GM08714 (cell line): ENCODE data around the gene NMNAT2.

Source experiments
- H3K4me3 ChIP-seq: fragments of 200-500 bp; sonication (Bioruptor generic); 2 replicates; pipeline ENCODE4 v1.5.1; 2014; ENCODE audit warnings: mild to moderate bottlenecking, low read length, inconsistent platforms
- ZNF274 ChIP-seq: IDR thresholded peaks from 2 replicates; pipeline ENCODE4 v1.6.1; 2012; ENCODE audit warnings: mild to moderate bottlenecking, low read depth, low read length

NMNAT2 gene

GRCh38 chr1:183301239-183301638 is 116.9 kb downstream of the NMNAT2 start:
- no peak overlapping the region for H3K4me3 ChIP-seq
- no peak for TF ChIP-seq ZNF274

DNA sequence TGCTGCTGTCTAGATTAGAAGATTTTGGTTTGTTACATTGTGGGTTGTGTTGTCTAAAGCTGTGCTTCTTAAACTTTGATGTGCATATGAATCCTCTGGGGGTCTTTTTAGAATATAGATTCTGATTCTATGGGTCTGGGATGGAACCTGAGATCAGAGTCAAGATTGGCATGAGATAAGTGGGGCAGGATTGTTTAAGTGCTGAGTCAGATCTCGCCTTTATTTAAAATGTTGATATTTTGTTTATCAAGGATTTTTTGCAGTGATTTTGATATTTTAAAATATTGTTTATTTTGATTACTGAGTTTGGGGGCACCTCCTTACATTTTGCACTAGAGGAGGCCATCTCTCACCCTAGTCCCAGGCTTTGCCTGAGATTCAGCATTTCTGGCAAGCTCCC is 117.4 kb downstream of the NMNAT2 start:
- no peak for TF ChIP-seq ZNF274
- no peak overlapping the region for H3K4me3 ChIP-seq

DNA sequence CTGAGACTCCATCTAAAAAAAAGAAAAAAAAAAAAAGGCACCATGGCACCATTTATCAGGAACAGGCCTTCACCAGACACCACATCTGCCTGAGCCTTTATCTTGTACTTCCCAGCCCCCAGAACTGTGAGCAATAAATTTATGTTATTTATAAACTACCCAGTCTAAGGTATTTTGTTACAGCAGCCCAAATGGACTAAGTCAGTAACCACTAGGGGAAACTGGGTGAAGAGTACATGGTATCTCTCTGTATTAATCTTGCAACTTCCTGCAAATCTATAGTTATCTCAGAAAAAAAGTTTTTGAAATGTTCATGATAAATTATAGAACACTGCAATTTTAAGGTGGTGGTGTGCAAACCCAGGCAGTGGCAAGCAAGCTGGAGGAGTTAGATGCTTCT is 117.8 kb downstream of the NMNAT2 start:
- TF ChIP-seq ZNF274: no peak
- H3K4me3 ChIP-seq: no peak overlapping the region

DNA sequence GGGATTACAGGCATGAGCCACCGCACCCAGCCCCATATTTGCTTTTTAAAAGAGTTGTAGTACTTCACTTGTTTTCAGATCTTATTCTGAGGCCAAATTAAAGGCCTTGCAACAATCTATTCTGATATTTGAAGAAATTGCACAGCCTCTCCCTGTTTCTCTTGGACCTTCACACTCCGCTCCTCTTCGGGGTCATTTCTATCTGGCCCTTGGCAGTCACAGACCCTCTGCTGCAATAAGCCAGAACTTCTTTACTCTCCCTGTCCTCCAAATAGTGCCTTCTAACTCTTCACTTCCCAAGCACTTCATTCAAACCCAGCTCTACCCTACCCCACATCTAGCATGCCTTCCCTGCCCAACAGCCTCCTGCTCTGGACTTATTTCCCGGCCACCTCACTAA is 121.4 kb downstream of the NMNAT2 start:
- no peak overlapping the region for H3K4me3 ChIP-seq
- TF ChIP-seq ZNF274: no peak

DNA sequence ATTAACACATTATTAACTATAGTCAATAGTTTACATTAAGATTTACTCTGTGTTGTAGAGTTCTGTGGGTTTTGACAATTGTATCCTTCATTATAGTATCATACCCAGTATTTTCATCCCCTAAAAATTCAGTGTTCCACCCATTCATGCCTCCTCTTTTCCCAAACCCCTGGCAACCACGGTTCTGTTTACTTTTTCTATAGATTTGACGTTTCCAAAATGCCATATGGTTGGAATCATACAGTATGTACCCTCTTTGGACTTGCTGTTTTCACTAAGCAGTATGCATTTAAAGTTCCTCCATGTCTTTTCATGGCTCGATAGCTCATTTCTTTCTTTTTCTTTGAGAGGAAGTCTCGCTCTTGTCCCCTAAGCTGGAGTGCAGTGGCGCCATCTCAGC is 122.7 kb downstream of the NMNAT2 start:
- no peak for TF ChIP-seq ZNF274
- no peak overlapping the region for H3K4me3 ChIP-seq

DNA sequence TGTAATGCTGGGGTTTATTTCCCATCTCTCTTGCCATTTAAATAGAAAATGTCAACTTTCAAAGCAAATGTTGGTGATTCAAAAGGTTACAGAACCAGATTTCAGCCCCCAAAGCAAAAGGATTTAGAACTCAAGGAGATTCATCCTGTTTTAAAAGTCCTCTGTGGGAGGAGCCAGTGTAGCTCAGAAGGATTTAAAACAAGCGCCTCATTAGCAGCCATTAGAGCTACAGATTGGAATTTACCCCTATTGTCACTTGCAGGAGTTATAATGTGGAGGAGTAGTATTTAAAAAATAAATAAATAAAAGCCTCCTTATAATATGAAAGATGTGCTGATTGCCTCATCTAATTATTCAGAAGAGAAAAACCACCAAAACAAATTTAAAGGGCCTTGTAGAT is 124.3 kb downstream of the NMNAT2 start:
- no peak for TF ChIP-seq ZNF274
- no peak overlapping the region for H3K4me3 ChIP-seq

DNA sequence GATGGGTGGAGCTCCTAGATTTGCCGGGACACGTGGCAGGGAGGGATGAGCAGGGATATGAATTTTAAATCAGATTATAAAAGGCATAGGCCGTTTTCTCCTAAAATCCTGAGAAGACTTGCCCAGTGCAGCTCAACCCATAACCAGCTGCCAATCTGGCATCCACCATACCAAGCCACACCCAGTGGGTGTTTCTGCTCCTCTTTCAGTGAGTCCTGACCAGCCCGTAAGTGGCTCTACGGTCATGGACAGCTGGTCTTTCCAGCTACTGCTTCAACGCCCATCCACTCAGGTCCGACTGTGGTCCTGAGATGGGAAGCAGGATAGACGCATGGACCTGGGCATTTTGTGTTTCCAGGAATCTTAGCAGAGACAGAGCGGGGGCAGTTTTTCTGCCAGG is 124.9 kb downstream of the NMNAT2 start:
- TF ChIP-seq ZNF274: no peak

GRCh38 chr1:183291802-183292514 is 126.2 kb downstream of the NMNAT2 start:
- no peak overlapping the region for H3K4me3 ChIP-seq
- no peak for TF ChIP-seq ZNF274

More for the DNA sequence above, 124.9 kb downstream of the NMNAT2 start:
- no peak overlapping the region for H3K4me3 ChIP-seq

- TF ChIP-seq ZNF274: no peak
- no peak overlapping the region for H3K4me3 ChIP-seq
Measured at GRCh38 chr1:183291216-183291762, 126.9 kb downstream of the NMNAT2 start.

DNA sequence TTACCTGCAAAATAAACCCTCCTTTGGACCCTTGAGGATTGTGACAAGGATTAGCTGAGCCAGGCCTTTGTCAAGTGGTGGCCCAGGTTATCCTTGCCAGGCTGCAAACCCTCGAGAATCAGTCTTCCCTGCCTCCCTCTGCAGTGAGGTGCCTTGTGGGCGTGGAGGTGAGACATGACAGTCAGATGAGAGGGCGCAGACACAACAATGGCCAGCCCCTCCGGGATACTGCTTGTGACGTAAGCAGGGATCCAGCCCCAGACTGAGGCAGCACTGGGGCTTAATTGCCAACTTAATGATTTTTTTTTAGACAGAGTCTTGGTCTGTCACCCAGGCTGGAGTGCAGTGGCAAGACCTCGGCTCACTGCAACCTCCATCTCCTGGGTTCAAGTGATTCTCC is 127.6 kb downstream of the NMNAT2 start:
- TF ChIP-seq ZNF274: no peak
- no peak overlapping the region for H3K4me3 ChIP-seq

GRCh38 chr1:183289051-183289496 is 129.1 kb downstream of the NMNAT2 start:
- H3K4me3 ChIP-seq: no peak overlapping the region
- TF ChIP-seq ZNF274: no peak

DNA sequence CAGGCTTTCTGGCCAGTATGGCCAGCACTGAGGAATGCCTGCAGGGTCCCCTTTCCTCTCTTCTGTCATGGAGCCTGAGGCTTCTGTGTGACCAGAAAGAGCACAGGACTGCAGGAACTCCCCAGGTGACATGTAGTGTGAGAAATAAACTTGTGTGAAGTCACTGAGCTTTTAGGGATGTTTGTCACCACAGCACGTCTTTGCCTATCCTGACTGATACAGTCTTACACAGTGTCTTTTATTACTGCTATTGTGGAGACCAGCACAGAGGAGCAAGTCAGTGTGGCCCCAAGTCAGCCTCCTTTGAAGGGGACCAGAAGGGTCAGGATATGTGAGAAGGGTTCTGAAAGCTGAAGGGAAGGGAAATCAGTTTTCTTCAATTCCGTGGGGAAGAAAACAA is 129.6 kb downstream of the NMNAT2 start:
- no peak for TF ChIP-seq ZNF274

DNA sequence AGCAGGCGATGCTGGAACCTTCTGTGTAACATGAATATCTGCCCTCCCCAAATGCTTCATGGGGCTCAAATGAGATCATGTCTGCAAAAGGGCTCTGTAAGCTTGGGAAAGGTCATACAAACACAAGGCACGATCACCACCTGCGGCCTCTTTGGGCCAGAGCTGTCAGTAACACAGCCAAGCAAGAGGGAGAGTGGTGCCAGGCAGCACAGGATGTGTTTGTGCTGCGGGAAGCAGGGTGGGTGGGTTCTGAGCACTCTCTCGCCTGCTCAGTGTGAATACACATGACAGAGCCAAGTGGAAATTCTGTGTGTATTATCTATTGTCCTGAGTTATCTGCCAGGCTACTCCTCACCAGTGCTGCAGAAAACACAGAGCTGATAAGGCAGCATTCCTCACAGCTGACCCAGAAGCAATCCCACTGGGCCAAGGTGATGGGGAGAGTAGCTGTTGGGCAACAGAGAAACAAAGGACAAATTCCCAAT is 130.9 kb downstream of the NMNAT2 start:
- no peak overlapping the region for H3K4me3 ChIP-seq
- TF ChIP-seq ZNF274: no peak

More for the DNA sequence above, 129.6 kb downstream of the NMNAT2 start:
- no peak overlapping the region for H3K4me3 ChIP-seq

DNA sequence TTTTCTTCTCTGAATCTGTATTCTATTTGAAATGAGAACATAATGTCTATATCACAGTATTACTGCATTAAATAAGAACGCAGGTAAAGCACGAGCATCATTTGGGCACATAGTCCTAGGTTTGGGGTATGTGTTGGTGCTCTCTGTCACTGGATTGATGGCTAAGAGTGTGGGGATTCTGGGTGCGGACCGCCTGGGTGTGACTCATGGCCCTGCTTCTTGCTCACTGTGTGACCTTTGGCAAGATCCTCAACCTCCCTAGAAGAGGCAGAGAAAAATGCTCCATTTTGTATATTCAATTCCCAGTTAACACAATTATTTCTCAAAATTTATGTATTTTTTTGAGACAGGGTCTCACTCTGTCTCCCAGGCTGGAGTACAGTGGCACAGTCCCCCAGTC is 132.4 kb downstream of the NMNAT2 start:
- no peak overlapping the region for H3K4me3 ChIP-seq
- no peak for TF ChIP-seq ZNF274

DNA sequence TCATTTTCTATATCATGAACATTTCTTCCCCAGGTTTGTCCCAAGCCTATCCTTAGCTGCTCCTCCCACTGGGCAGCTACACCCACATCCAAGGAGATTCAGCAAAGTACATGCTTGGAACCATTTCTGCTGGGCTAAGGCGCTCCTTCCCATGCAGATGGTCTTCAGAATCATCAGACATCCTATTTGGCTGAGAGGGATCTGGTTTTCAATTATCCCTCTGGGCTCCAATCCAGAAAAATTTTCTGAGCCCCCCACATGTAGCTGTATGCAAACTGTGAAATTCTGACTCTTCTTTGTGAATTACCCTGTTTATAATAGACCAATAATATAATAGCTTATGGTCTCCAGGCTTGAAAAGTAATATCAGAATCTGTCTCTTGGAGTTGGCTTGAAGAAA is 132.9 kb downstream of the NMNAT2 start:
- no peak for TF ChIP-seq ZNF274

More for the DNA sequence above, 132.9 kb downstream of the NMNAT2 start:
- no peak overlapping the region for H3K4me3 ChIP-seq
